ENCODE results near the gene DOCK3. TPM values are rescaled to one million over a fixed set of nuclear protein-coding genes. Genes with fewer than 3 reads are reported as not detected.
"Not testable (repeated sequence)": the region's sequence is repeated elsewhere in the genome, so short reads cannot be mapped to it uniquely, and the experiment has no call there.

The DOCK3 gene
- total RNA-seq, 2 experiments from 2014 or later, result 0.93 to 1.1 TPM

DNA sequence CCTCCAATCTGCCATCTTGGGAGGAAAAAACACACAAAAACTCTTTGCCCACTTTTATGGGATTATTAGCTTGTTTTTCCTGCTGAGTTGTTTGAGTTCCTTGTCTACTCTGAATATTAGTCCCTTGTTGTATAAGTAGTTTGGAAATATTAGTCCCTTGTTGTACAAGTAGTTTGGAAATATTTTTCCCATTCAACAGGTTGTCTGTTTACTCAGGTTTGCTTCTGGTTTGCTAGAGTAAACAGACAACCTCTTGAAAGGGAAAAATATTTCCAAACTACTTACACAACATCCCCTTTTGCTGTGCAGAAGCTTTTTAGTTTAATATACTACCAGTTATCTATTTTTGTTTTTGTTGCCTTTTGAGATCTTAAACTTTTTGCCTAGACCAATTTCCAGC is 517.0 kb downstream of the DOCK3 start:
- CTCF ChIA-PET, result interaction anchor here (1.0 kb wide), 1 partner anchor 576 kb away, joined by 3 read pairs; no protein-coding TSS in a partner anchor

DNA sequence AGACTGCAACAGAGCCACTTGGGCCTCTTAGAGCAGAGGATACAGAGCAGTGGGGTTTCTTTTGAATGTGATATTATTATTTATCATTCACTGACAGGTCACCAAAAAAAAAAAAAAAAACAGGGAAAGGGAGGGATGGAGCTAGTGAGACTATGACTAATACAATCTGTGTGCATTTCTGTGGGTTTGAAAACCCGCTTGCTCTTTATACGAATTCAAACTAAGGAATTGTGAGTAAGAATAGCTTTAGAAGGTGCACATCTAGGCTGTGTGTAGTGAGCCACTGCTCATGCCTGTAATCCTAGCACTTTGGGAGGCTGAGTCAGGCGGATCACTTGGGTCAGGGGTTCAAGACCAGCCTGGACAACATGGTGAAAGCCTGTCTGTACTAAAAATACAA is 523.8 kb downstream of the DOCK3 start:
- peaks cover 7% of the 10 kb centered on the region for H3K4me1 Mint-ChIP-seq (ENCODE audit: low read depth)
- Histone ChIP-seq H3K27me3 (ENCODE audit: control insufficient read depth in 1 of 2, insufficient read depth in 2 of 2, low read length in 2 of 2) (no peaks in the 10 kb centered on the region), H3K9me3 (ENCODE audit: control insufficient read depth in 1 of 2, insufficient read depth in 1 of 2, low read length in 2 of 2) (peaks cover 0 to 9% of the 10 kb centered on the region in 2 experiments), H3K4me3 (ENCODE audit: low read length) (no peak overlapping the region), H3K4me1 (ENCODE audit: insufficient read depth, low read length) (no peaks in the 10 kb centered on the region), H3K36me3 (ENCODE audit: insufficient read depth, low read length) (no peaks in the 10 kb centered on the region), H3K27ac (ENCODE audit: low read depth in 1 of 2, low read length in 2 of 2) (no peak overlapping the region)
- ATAC-seq (ENCODE audit: poor library complexity), result no peak
- H3K36me3 Mint-ChIP-seq (ENCODE audit: low read depth), result no peaks in the 10 kb centered on the region
- CTCF ChIA-PET, result no interaction called here
- peaks cover 2% of the 10 kb centered on the region for H3K9me3 Mint-ChIP-seq
- no peaks in the 10 kb centered on the region for H3K27me3 Mint-ChIP-seq
- H3K27ac Mint-ChIP-seq, result no peak overlapping the region
- intact Hi-C loops (cut with DNase I, micrococcal nuclease), result no loop called here
- POLR2A ChIA-PET, result interaction anchor here (0.6 kb wide), 2 partner anchors 139 to 231 kb away, joined by 3 read pairs; no protein-coding TSS in a partner anchor
- H3K4me3 Mint-ChIP-seq, result no peak overlapping the region
- no peak for DNase-seq
- TF ChIP-seq CTCF (IDR thresholded peaks at IDR 0.05), result no peak

More for the DNA sequence above, 517.0 kb downstream of the DOCK3 start:
- Mint-ChIP-seq H3K4me3 (no peak overlapping the region), H3K27ac (no peak overlapping the region), H3K36me3 (ENCODE audit: low read depth) (no peaks in the 10 kb centered on the region), H3K4me1 (ENCODE audit: low read depth) (peaks cover 25% of the 10 kb centered on the region), H3K9me3 (peaks cover 2% of the 10 kb centered on the region), H3K27me3 (no peaks in the 10 kb centered on the region)
- ATAC-seq (ENCODE audit: poor library complexity) (no peak), DNase-seq (no peak)
- TF ChIP-seq CTCF (IDR thresholded peaks at IDR 0.05), result no peak
- POLR2A ChIA-PET, result interaction anchor here (1.6 kb wide), 1 partner anchor 166 kb away, joined by 3 read pairs; no protein-coding TSS in a partner anchor
- H3K36me3 ChIP-seq (ENCODE audit: insufficient read depth, low read length), result no peaks in the 10 kb centered on the region
- no peak overlapping the region for H3K27ac ChIP-seq (ENCODE audit: low read depth in 1 of 2, low read length in 2 of 2)
- intact Hi-C loops (cut with DNase I, micrococcal nuclease), result loop anchor here (2.0 to 5.0 kb wide), 2 partner anchors 219 to 221 kb away; no protein-coding TSS in a partner anchor
- no peak overlapping the region for H3K4me3 ChIP-seq (ENCODE audit: low read length)
- H3K27me3 ChIP-seq (ENCODE audit: control insufficient read depth in 1 of 2, insufficient read depth in 2 of 2, low read length in 2 of 2), result no peaks in the 10 kb centered on the region
- H3K4me1 ChIP-seq (ENCODE audit: insufficient read depth, low read length), result no peaks in the 10 kb centered on the region
- H3K9me3 ChIP-seq (ENCODE audit: control insufficient read depth in 1 of 2, insufficient read depth in 1 of 2, low read length in 2 of 2), result peaks cover 0 to 5% of the 10 kb centered on the region in 2 experiments

GRCh38 chr3:51199296-51199695 is 524.6 kb downstream of the DOCK3 start:
- H3K4me3 ChIP-seq (ENCODE audit: low read length); H3K36me3 ChIP-seq (ENCODE audit: insufficient read depth, low read length); CTCF ChIA-PET; H3K9me3 ChIP-seq (ENCODE audit: control insufficient read depth in 1 of 2, insufficient read depth in 1 of 2, low read length in 2 of 2); H3K4me3 Mint-ChIP-seq; H3K4me1 Mint-ChIP-seq (ENCODE audit: low read depth); H3K27me3 Mint-ChIP-seq; H3K9me3 Mint-ChIP-seq; ATAC-seq (ENCODE audit: poor library complexity); H3K36me3 Mint-ChIP-seq (ENCODE audit: low read depth); POLR2A ChIA-PET; H3K4me1 ChIP-seq (ENCODE audit: insufficient read depth, low read length); intact Hi-C loops (cut with DNase I, micrococcal nuclease); H3K27ac Mint-ChIP-seq; H3K27ac ChIP-seq (ENCODE audit: low read depth in 1 of 2, low read length in 2 of 2); H3K27me3 ChIP-seq (ENCODE audit: control insufficient read depth in 1 of 2, insufficient read depth in 2 of 2, low read length in 2 of 2): not testable (repeated sequence)
- DNase-seq, result peak in 2 of 14 experiments; percentile 11 to 24

GRCh38 chr3:51216291-51216690 is 541.6 kb downstream of the DOCK3 start:
- POLR2A ChIA-PET, result no interaction called here
- no peak for TF ChIP-seq CTCF (IDR thresholded peaks at IDR 0.05)
- intact Hi-C loops (cut with DNase I, micrococcal nuclease), result no loop called here
- no peaks in the 10 kb centered on the region for H3K27me3 Mint-ChIP-seq
- Histone ChIP-seq H3K4me1 (ENCODE audit: insufficient read depth, low read length) (no peaks in the 10 kb centered on the region), H3K4me3 (ENCODE audit: low read length) (no peak overlapping the region), H3K9me3 (ENCODE audit: control insufficient read depth in 1 of 2, insufficient read depth in 1 of 2, low read length in 2 of 2) (no peaks in the 10 kb centered on the region), H3K27me3 (ENCODE audit: control insufficient read depth in 1 of 2, insufficient read depth in 2 of 2, low read length in 2 of 2) (no peaks in the 10 kb centered on the region), H3K36me3 (ENCODE audit: insufficient read depth, low read length) (no peaks in the 10 kb centered on the region), H3K27ac (ENCODE audit: low read depth in 1 of 2, low read length in 2 of 2) (no peak overlapping the region)
- H3K36me3 Mint-ChIP-seq (ENCODE audit: low read depth), result no peaks in the 10 kb centered on the region
- DNase-seq (no peak), ATAC-seq (ENCODE audit: poor library complexity) (no peak)
- CTCF ChIA-PET, result no interaction called here
- no peaks in the 10 kb centered on the region for H3K4me1 Mint-ChIP-seq (ENCODE audit: low read depth)
- no peak overlapping the region for H3K27ac Mint-ChIP-seq
- no peaks in the 10 kb centered on the region for H3K9me3 Mint-ChIP-seq
- H3K4me3 Mint-ChIP-seq, result no peak overlapping the region
